ENCODE results near the gene MADD. TPM values are rescaled to one million over a fixed set of nuclear protein-coding genes. Genes with fewer than 3 reads are reported as not detected.

MADD gene
- total and polyA plus RNA-seq, 2 experiments from 2014 or later: 13.4 to 43.8 TPM

DNA sequence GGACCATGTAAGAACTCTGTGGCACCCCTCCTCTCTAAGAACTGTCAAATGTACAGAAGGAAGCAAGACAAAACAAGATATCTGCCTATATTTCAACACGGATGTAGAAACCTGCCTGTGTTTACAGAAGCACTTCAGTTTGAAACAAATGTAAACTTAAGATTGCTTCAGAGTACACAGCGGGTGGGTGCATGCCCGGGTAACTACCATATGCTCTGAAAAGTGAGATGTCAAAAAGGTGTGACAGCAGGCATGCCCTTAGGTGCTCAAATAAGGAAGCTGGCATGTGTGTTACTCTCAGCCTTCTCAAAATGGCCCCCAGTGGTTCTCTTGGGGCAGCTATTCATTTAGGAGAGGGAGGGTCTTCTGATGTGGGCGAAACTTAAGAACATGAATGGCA, 26.5 kb upstream of the MADD start:
- TF ChIP-seq REST (IDR thresholded peaks at IDR 0.05; ENCODE audit: unreplicated experiment) (no peak), EZH2 (IDR thresholded peaks at IDR 0.05; ENCODE audit: low read depth, unreplicated experiment) (no peak), EZH2phosphoT487 (IDR thresholded peaks at IDR 0.05; ENCODE audit: unreplicated experiment) (no peak), ZNF331 (CRISPR knock-in tag; IDR thresholded peaks at IDR 0.05; ENCODE audit: low read depth) (no peak), NANOG (IDR thresholded peaks at IDR 0.05; ENCODE audit: borderline replicate concordance) (no peak), POLR2AphosphoS5 (IDR thresholded peaks at IDR 0.05; ENCODE audit: low read depth) (no peak), JUNB (IDR thresholded peaks at IDR 0.05; ENCODE audit: unreplicated experiment) (no peak), STAT1 (IDR thresholded peaks at IDR 0.05; ENCODE audit: unreplicated experiment) (no peak), CREB1 (CRISPR knock-in tag; IDR thresholded peaks at IDR 0.05; ENCODE audit: low read depth) (no peak), ZNF114 (CRISPR knock-in tag; IDR thresholded peaks at IDR 0.05) (no peak)
- TF ChIP-seq, protein P1, sequence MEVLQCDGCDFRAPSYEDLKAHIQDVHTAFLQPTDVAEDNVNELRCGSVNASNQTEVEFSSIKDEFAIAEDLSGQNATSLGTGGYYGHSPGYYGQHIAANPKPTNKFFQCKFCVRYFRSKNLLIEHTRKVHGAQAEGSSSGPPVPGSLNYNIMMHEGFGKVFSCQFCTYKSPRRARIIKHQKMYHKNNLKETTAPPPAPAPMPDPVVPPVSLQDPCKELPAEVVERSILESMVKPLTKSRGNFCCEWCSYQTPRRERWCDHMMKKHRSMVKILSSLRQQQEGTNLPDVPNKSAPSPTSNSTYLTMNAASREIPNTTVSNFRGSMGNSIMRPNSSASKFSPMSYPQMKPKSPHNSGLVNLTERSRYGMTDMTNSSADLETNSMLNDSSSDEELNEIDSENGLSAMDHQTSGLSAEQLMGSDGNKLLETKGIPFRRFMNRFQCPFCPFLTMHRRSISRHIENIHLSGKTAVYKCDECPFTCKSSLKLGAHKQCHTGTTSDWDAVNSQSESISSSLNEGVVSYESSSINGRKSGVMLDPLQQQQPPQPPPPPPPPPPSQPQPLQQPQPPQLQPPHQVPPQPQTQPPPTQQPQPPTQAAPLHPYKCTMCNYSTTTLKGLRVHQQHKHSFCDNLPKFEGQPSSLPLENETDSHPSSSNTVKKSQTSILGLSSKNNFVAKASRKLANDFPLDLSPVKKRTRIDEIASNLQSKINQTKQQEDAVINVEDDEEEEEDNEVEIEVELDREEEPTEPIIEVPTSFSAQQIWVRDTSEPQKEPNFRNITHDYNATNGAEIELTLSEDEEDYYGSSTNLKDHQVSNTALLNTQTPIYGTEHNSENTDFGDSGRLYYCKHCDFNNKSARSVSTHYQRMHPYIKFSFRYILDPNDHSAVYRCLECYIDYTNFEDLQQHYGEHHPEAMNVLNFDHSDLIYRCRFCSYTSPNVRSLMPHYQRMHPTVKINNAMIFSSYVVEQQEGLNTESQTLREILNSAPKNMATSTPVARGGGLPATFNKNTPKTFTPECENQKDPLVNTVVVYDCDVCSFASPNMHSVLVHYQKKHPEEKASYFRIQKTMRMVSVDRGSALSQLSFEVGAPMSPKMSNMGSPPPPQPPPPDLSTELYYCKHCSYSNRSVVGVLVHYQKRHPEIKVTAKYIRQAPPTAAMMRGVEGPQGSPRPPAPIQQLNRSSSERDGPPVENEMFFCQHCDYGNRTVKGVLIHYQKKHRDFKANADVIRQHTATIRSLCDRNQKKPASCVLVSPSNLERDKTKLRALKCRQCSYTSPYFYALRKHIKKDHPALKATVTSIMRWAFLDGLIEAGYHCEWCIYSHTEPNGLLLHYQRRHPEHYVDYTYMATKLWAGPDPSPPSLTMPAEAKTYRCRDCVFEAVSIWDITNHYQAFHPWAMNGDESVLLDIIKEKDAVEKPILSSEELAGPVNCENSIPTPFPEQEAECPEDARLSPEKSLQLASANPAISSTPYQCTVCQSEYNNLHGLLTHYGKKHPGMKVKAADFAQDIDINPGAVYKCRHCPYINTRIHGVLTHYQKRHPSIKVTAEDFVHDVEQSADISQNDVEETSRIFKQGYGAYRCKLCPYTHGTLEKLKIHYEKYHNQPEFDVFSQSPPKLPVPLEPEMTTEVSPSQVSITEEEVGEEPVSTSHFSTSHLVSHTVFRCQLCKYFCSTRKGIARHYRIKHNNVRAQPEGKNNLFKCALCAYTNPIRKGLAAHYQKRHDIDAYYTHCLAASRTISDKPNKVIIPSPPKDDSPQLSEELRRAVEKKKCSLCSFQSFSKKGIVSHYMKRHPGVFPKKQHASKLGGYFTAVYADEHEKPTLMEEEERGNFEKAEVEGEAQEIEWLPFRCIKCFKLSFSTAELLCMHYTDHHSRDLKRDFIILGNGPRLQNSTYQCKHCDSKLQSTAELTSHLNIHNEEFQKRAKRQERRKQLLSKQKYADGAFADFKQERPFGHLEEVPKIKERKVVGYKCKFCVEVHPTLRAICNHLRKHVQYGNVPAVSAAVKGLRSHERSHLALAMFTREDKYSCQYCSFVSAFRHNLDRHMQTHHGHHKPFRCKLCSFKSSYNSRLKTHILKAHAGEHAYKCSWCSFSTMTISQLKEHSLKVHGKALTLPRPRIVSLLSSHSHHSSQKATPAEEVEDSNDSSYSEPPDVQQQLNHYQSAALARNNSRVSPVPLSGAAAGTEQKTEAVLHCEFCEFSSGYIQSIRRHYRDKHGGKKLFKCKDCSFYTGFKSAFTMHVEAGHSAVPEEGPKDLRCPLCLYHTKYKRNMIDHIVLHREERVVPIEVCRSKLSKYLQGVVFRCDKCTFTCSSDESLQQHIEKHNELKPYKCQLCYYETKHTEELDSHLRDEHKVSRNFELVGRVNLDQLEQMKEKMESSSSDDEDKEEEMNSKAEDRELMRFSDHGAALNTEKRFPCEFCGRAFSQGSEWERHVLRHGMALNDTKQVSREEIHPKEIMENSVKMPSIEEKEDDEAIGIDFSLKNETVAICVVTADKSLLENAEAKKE (CRISPR knock-in tag; IDR thresholded peaks at IDR 0.05): no peak
- TF ChIP-seq, protein P2, sequence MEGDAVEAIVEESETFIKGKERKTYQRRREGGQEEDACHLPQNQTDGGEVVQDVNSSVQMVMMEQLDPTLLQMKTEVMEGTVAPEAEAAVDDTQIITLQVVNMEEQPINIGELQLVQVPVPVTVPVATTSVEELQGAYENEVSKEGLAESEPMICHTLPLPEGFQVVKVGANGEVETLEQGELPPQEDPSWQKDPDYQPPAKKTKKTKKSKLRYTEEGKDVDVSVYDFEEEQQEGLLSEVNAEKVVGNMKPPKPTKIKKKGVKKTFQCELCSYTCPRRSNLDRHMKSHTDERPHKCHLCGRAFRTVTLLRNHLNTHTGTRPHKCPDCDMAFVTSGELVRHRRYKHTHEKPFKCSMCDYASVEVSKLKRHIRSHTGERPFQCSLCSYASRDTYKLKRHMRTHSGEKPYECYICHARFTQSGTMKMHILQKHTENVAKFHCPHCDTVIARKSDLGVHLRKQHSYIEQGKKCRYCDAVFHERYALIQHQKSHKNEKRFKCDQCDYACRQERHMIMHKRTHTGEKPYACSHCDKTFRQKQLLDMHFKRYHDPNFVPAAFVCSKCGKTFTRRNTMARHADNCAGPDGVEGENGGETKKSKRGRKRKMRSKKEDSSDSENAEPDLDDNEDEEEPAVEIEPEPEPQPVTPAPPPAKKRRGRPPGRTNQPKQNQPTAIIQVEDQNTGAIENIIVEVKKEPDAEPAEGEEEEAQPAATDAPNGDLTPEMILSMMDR (conservative IDR thresholded peaks at IDR 0.05; ENCODE audit: low read depth in 2 of 2): no peak
- TF ChIP-seq, protein P3, sequence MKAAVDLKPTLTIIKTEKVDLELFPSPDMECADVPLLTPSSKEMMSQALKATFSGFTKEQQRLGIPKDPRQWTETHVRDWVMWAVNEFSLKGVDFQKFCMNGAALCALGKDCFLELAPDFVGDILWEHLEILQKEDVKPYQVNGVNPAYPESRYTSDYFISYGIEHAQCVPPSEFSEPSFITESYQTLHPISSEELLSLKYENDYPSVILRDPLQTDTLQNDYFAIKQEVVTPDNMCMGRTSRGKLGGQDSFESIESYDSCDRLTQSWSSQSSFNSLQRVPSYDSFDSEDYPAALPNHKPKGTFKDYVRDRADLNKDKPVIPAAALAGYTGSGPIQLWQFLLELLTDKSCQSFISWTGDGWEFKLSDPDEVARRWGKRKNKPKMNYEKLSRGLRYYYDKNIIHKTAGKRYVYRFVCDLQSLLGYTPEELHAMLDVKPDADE (IDR thresholded peaks at IDR 0.05): no peak
- no peaks in the 10 kb centered on the region for H3K9me3 Mint-ChIP-seq
- no peak overlapping the region for H3K27ac ChIP-seq (ENCODE audit: low read depth)
- H3F3A ChIP-seq (replicated peaks; ENCODE audit: low read depth): 0 out of 2 replicates have a peak, but pooled peaks cover 6% of the 10 kb centered on the region
- H3K4me3 ChIP-seq: no peak overlapping the region
- no peak overlapping the region; the same call in 2 of the 3 replicates for H3K4me3 Mint-ChIP-seq
- H3K27me3 ChIP-seq (ENCODE audit: insufficient read depth): no peaks in the 10 kb centered on the region
- 0 out of 2 replicates have a peak, but pooled peaks cover 3% of the 10 kb centered on the region for H3K79me2 ChIP-seq (replicated peaks; ENCODE audit: insufficient read depth)
- no peaks in the 10 kb centered on the region for H3K9me2 ChIP-seq (ENCODE audit: insufficient read depth)
- peaks cover 70% of the 10 kb centered on the region for H3K36me3 Mint-ChIP-seq (ENCODE audit: low read depth)
- H3K36me3 ChIP-seq (ENCODE audit: insufficient read depth): peaks cover 4% of the 10 kb centered on the region; the same call in 1 of the 2 replicates
- H3K4me2 ChIP-seq: no peak overlapping the region
- peaks cover 6% of the 10 kb centered on the region; the same call in 1 of the 2 replicates for H3K4me1 ChIP-seq (ENCODE audit: insufficient read depth)
- peaks cover 20% of the 10 kb centered on the region for H3K27me3 Mint-ChIP-seq (ENCODE audit: insufficient read depth, low read depth, poor library complexity)
- DNase-seq (ENCODE audit: low spot score) (no peak), ATAC-seq (no peak)
- no peak overlapping the region for H2AFZ ChIP-seq
- no peak overlapping the region for H3K27ac Mint-ChIP-seq
- H3K4me1 Mint-ChIP-seq: peaks cover 6% of the 10 kb centered on the region; the same call in 2 of the 3 replicates
- H4K20me1 ChIP-seq (replicated peaks; ENCODE audit: insufficient read depth): no peaks in the 10 kb centered on the region; the same call in 1 of the 2 replicates

Measured in GM23338 (cell line).